NCI-H748 (cell line): Measurements from ENCODE around the gene TMPRSS3.

Experiments
- DNase-seq: peaks from one replicate; lab custom pipeline; 2025; ENCODE audit not compliant: unreplicated experiment; lab: John Stamatoyannopoulos, UW

Gene TMPRSS3

GRCh38 chr21:42374864-42375499 lies 20.9 kb downstream of the TMPRSS3 start:
- DNase-seq, result no peak

GRCh38 chr21:42374457-42374856 lies 21.4 kb downstream of the TMPRSS3 start:
- no peak for DNase-seq

- no peak for DNase-seq
Observed at GRCh38 chr21:42373908-42374455, 21.9 kb downstream of the TMPRSS3 start.

GRCh38 chr21:42373196-42373907 lies 22.5 kb downstream of the TMPRSS3 start:
- DNase-seq, result no peak

- DNase-seq, result no peak
Observed at GRCh38 chr21:42370894-42371654, 24.8 kb downstream of the TMPRSS3 start.

GRCh38 chr21:42369821-42370220 lies 26.0 kb downstream of the TMPRSS3 start:
- no peak for DNase-seq

- no peak for DNase-seq
Observed at GRCh38 chr21:42367367-42368165, 28.3 kb downstream of the TMPRSS3 start.

GRCh38 chr21:42366292-42367010 lies 29.4 kb downstream of the TMPRSS3 start, which contains the start of gene TFF1:
TFF1 (minus strand) TSS chr21:42366535; CDS start chr21:42366495, 40 bp downstream.
- DNase-seq, result no peak

GRCh38 chr21:42365770-42366169 lies 30.1 kb downstream of the TMPRSS3 start:
- DNase-seq, result no peak

- DNase-seq, result no peak
Observed at GRCh38 chr21:42364304-42364865, 31.5 kb downstream of the TMPRSS3 start.

GRCh38 chr21:42363312-42363711 lies 32.5 kb downstream of the TMPRSS3 start:
- DNase-seq, result no peak

- DNase-seq, result no peak
Observed at GRCh38 chr21:42362700-42363099, 33.2 kb downstream of the TMPRSS3 start.

GRCh38 chr21:42362198-42362597 lies 33.7 kb downstream of the TMPRSS3 start:
- no peak for DNase-seq

- no peak for DNase-seq
Observed at GRCh38 chr21:42361286-42361685, 34.6 kb downstream of the TMPRSS3 start.

GRCh38 chr21:42360317-42360716 lies 35.5 kb downstream of the TMPRSS3 start:
- no peak for DNase-seq

- DNase-seq, result no peak
Observed at GRCh38 chr21:42358937-42359336, 36.9 kb downstream of the TMPRSS3 start.

GRCh38 chr21:42358261-42358660 lies 37.6 kb downstream of the TMPRSS3 start:
- DNase-seq, result no peak

- no peak for DNase-seq
Observed at GRCh38 chr21:42357307-42357706, 38.5 kb downstream of the TMPRSS3 start.

GRCh38 chr21:42356650-42357049 lies 39.2 kb downstream of the TMPRSS3 start:
- DNase-seq, result no peak

GRCh38 chr21:42356046-42356445 lies 39.8 kb downstream of the TMPRSS3 start:
- DNase-seq, result no peak
